Endothelial cell of umbilical vein (primary cell): ENCODE data around the gene SAMD4A. TPM values are rescaled to one million over a fixed set of nuclear protein-coding genes. Genes with fewer than 3 reads are reported as not detected.

ENCODE experiments used
- BruUV-seq: library from RNA; stranded (reverse); fragments of 400-500 nt; replicated peaks from 2 replicates; lab custom pipeline; 2021; lab: Mats Ljungman, UMichigan
- CTCF ChIA-PET: fragments of 300-600, 350-600 bp; sonication (Branson Sonifier 250); formaldehyde crosslinking; loops from one replicate; lab custom pipeline; 2021; ENCODE audit warnings: antibody characterized with exemption, inconsistent platforms; lab: Charles Lee
- POLR2A ChIA-PET: fragments of 300-600, 350-600 bp; sonication (Branson Sonifier 250); formaldehyde crosslinking; loops from one replicate; lab custom pipeline; 2021; ENCODE audit warnings: antibody characterized with exemption, inconsistent platforms; lab: Charles Lee
- DNase-seq: peaks from one replicate; pipeline ENCODE4 v3.0.0-alpha.2; 2011; ENCODE audit warnings: low read depth, low spot score
- FAIRE-seq: peaks from 2 replicates; lab custom pipeline; 2011; peaks lifted over from hg19 to GRCh38; lab: Jason Lieb, UNC
- H2AFZ ChIP-seq: 2 replicates; pipeline ENCODE4 v1.6.0; 2012; ENCODE audit warnings: low read depth, low read length, control low read depth, inconsistent platforms
- H3K27ac ChIP-seq: 2 replicates; pipeline ENCODE4 v1.5.1; 2011; ENCODE audit warnings: low read depth, mild to moderate bottlenecking, control low read depth, low read length, moderate library complexity; ENCODE audit not compliant: insufficient read depth
- H3K27me3 ChIP-seq, 2 experiments: 2 replicates each; pipeline versions ENCODE4 v1.6.0 to v1.6.1; 2011; ENCODE audit warnings: low read length in 2 of 2, mixed read lengths in 1 of 2; ENCODE audit not compliant: control insufficient read depth in 2 of 2, insufficient read depth in 2 of 2
- H3K36me3 ChIP-seq, 2 experiments: 2 replicates in 1 of 2; 3 replicates in 1 of 2; pipeline ENCODE4 v1.5.1; 2011; ENCODE audit warnings: low read length in 2 of 2, mild to moderate bottlenecking in 1 of 2, moderate library complexity in 1 of 2; ENCODE audit not compliant: control insufficient read depth in 2 of 2, insufficient read depth in 2 of 2; ENCODE audit errors: extremely low read depth in 1 of 2
- H3K4me1 ChIP-seq: 3 replicates; pipeline ENCODE4 v1.5.1; 2011; ENCODE audit warnings: mild to moderate bottlenecking, low read length; ENCODE audit not compliant: control insufficient read depth, insufficient read depth; ENCODE audit errors: extremely low read depth
- H3K4me2 ChIP-seq: 2 replicates; pipeline ENCODE4 v1.6.1; 2011; ENCODE audit warnings: low read length, control low read depth, mixed read lengths; ENCODE audit not compliant: insufficient read depth
- H3K4me3 ChIP-seq, 3 experiments: fragments of 200-600 bp in 1 of 3; sonication (generic), shearing (Covaris generic) in 1 of 3; replicated peaks in 1 of 3; 2 replicates each; pipeline ENCODE4 v1.5.1; 2011 to 2016; ENCODE audit warnings: control low read depth in 3 of 3, low read length in 3 of 3, mild to moderate bottlenecking in 2 of 3, inconsistent platforms in 1 of 3, low read depth in 1 of 3, moderate library complexity in 1 of 3; ENCODE audit not compliant: insufficient read depth in 1 of 3
- H3K79me2 ChIP-seq: 2 replicates; pipeline ENCODE4 v1.6.0; 2012; ENCODE audit warnings: low read length, inconsistent platforms; ENCODE audit not compliant: control insufficient read depth, insufficient read depth
- H3K9ac ChIP-seq: replicated peaks from 2 replicates; pipeline ENCODE3; 2011; ENCODE audit warnings: low read length, control low read depth; ENCODE audit not compliant: insufficient read depth; ENCODE audit errors: extremely low read depth
- H3K9me1 ChIP-seq: replicated peaks from 3 replicates; pipeline ENCODE4 v1.6.0; 2011; ENCODE audit warnings: mild to moderate bottlenecking, low read length; ENCODE audit not compliant: control insufficient read depth, insufficient read depth; ENCODE audit errors: extremely low read depth
- H3K9me3 ChIP-seq: replicated peaks from 2 replicates; pipeline ENCODE4 v1.5.1; 2012; ENCODE audit warnings: low read length, inconsistent platforms; ENCODE audit not compliant: control insufficient read depth, insufficient read depth
- H4K20me1 ChIP-seq: replicated peaks from 2 replicates; pipeline ENCODE3; 2011; ENCODE audit warnings: mild to moderate bottlenecking, low read length; ENCODE audit not compliant: control insufficient read depth, insufficient read depth; ENCODE audit errors: extremely low read depth
- CTCF ChIP-seq, 2 donors: IDR thresholded peaks; 1 replicate in 1 of 2; 2 replicates in 1 of 2; pipeline ENCODE4 v1.5.1; 2011; ENCODE audit warnings: low read length in 2 of 2, mild to moderate bottlenecking in 2 of 2, moderate library complexity in 2 of 2, control low read depth in 1 of 2, inconsistent platforms in 1 of 2, low read depth in 1 of 2; ENCODE audit not compliant: insufficient read depth in 1 of 2; ENCODE audit errors: extremely low read depth in 1 of 2
- EZH2 ChIP-seq: IDR thresholded peaks from 2 replicates; pipeline ENCODE4 v1.6.1; 2012; ENCODE audit warnings: borderline replicate concordance, low read depth, mild to moderate bottlenecking, moderate library complexity, low read length, inconsistent platforms; ENCODE audit not compliant: severe bottlenecking
- FOS ChIP-seq: IDR thresholded peaks from 2 replicates; pipeline ENCODE4 v1.6.1; 2011; ENCODE audit warnings: mild to moderate bottlenecking, low read length, moderate library complexity, borderline replicate concordance; ENCODE audit not compliant: insufficient read depth
- GATA2 ChIP-seq: IDR thresholded peaks from 2 replicates; pipeline ENCODE4 v1.7.0; 2011; ENCODE audit warnings: low read depth, mild to moderate bottlenecking, moderate library complexity, mixed read lengths, low read length; ENCODE audit not compliant: insufficient read length, insufficient read depth
- JUN ChIP-seq: IDR thresholded peaks from 2 replicates; pipeline ENCODE4 v1.6.1; 2011; ENCODE audit warnings: borderline replicate concordance, low read depth; ENCODE audit not compliant: insufficient read length, insufficient read depth
- MAX ChIP-seq: IDR thresholded peaks from 2 replicates; pipeline ENCODE4 v1.6.1; 2011; ENCODE audit not compliant: insufficient read depth, insufficient read length
- MYC ChIP-seq: IDR thresholded peaks from one replicate; pipeline ENCODE4 v1.6.1; 2011; ENCODE audit warnings: mild to moderate bottlenecking, low read depth, low read length
- POLR2A ChIP-seq: IDR thresholded peaks from 2 replicates; pipeline ENCODE4 v1.6.1; 2012; ENCODE audit warnings: low read depth, mild to moderate bottlenecking, control low read depth, low read length
- POLR2AphosphoS5 ChIP-seq: IDR thresholded peaks from 2 replicates; pipeline ENCODE4 v1.6.1; 2012; ENCODE audit warnings: low read depth, mild to moderate bottlenecking, control low read depth, low read length, moderate library complexity; ENCODE audit not compliant: insufficient read depth
- dilution Hi-C: fragments of 300-500 bp; cut with MboI; formaldehyde crosslinking; loops from one replicate; pipeline ENCODE4 v1.15.0; 2019; ENCODE audit warnings: low sequenced_read_pairs; ENCODE audit not compliant: extremely low pct_ligation_motif_present
- intact Hi-C: fragments of 100-400 bp; cut with micrococcal nuclease; formaldehyde crosslinking; loops from one replicate; pipeline ENCODE4 v1.10.0; 2022
- polyA plus RNA-seq, 4 experiments: library from polyadenylated mRNA; depleted of rRNA in 3 of 4; stranded (reverse) in 3 of 4; unstranded in 1 of 4; fragments of >200 nt; gene quantifications; 2 replicates each; pipeline versions ENCODE4 v1.2.1 to v1.2.3, GENCODE V29; 2011 to 2012; ENCODE audit warnings: missing spikeins in 1 of 4
- total RNA-seq: library from RNA; stranded (reverse); gene quantifications from 2 replicates; pipeline ENCODE4 v1.2.3, GENCODE V29; 2021

Gene SAMD4A
- total and polyA plus RNA-seq, 2 donors (not counting 3 experiments of a cell fraction or from before 2014, with no cell fraction given), result 37.7 to 95.3 TPM

GRCh38 chr14:54823757-54824549 is 257.0 kb downstream of the SAMD4A start:
- Histone ChIP-seq H3K9me1 (no peaks in the 10 kb centered on the region), H3K27me3 (peaks cover 4 to 22% of the 10 kb centered on the region in 2 experiments), H4K20me1 (no peaks in the 10 kb centered on the region), H3K4me1 (no peaks in the 10 kb centered on the region), H3K27ac (no peak overlapping the region), H3K9ac (no peak overlapping the region), H3K4me3 (no peak overlapping the region), H3K9me3 (no peaks in the 10 kb centered on the region), H2AFZ (no peak overlapping the region), H3K4me2 (no peak overlapping the region), H3K79me2 (no peaks in the 10 kb centered on the region), H3K36me3 (no peaks in the 10 kb centered on the region)
- intact Hi-C loops (no loop called here), dilution Hi-C loops (no loop called here)
- no TSS peak for BruUV-seq
- FAIRE-seq (no peak), DNase-seq (no peak)
- TF ChIP-seq MYC, result no peak
- no peak for TF ChIP-seq GATA2
- no peak for TF ChIP-seq CTCF (IDR thresholded peaks at IDR 0.05; ENCODE audit: extremely low read depth in 1 of 2, insufficient read depth in 1 of 2, low read depth in 1 of 2, low read length in 2 of 2)
- TF ChIP-seq MAX, result no peak
- no peak for TF ChIP-seq POLR2A
- TF ChIP-seq FOS, result no peak
- TF ChIP-seq EZH2, result no peak
- no peak for TF ChIP-seq JUN
- no peak for TF ChIP-seq POLR2AphosphoS5
- ChIA-PET CTCF (no interaction called here), POLR2A (no interaction called here)
